ENCODE data around the gene TTC13.

- TF ChIP-seq NFYB (IDR thresholded peaks at IDR 0.05; ENCODE audit: insufficient read depth, low read depth, low read length): no peak
- TF ChIP-seq POLR2A (IDR thresholded peaks at IDR 0.05; ENCODE audit: low read depth, low read length): no peak
- no peak for TF ChIP-seq CREB1 (IDR thresholded peaks at IDR 0.05; ENCODE audit: low read depth)
- TF ChIP-seq YY1 (IDR thresholded peaks at IDR 0.05; ENCODE audit: low read depth, low read length): no peak
- TF ChIP-seq NFIC (IDR thresholded peaks at IDR 0.05; ENCODE audit: low read depth, low read length): peak; percentile 78; the same call in 1 of the 2 replicates
- peak; percentile 29 to 45; a peak in 2 of 4 replicates for TF ChIP-seq EP300 (IDR thresholded peaks at IDR 0.05; ENCODE audit: borderline replicate concordance in 1 of 2, control insufficient read depth in 1 of 2, low read depth in 2 of 2, low read length in 2 of 2)
- no peak for TF ChIP-seq CTCF (IDR thresholded peaks at IDR 0.05 in 2 of 3, conservative IDR thresholded peaks at IDR 0.05 in 1 of 3; ENCODE audit: control insufficient read depth in 2 of 3, extremely low read depth in 1 of 3, insufficient read depth in 1 of 3, low read depth in 3 of 3, low read length in 3 of 3)
- TF ChIP-seq CHD2 (IDR thresholded peaks at IDR 0.05; ENCODE audit: borderline replicate concordance, low read depth, low read length): no peak
- no peak for TF ChIP-seq NRF1 (conservative IDR thresholded peaks at IDR 0.05; ENCODE audit: low read depth, low read length)
- no peak for TF ChIP-seq SP1 (IDR thresholded peaks at IDR 0.05; ENCODE audit: low read depth, low read length)
- no peak for TF ChIP-seq TAF1 (IDR thresholded peaks at IDR 0.05; ENCODE audit: borderline replicate concordance, low read depth, low read length)
- TF ChIP-seq RCOR1 (conservative IDR thresholded peaks at IDR 0.05; ENCODE audit: low read depth, low read length): no peak
- TF ChIP-seq TARDBP (IDR thresholded peaks at IDR 0.05; ENCODE audit: borderline replicate concordance): no peak
- TF ChIP-seq ZNF687 (IDR thresholded peaks at IDR 0.05): no peak
Observed at GRCh38 chr1:230892018-230892491, 86.6 kb downstream of the TTC13 start.

Measured in GM12878 (cell line).